B cell (primary cell): ENCODE results near the gene CCDC57. TPM values are rescaled to one million over a fixed set of nuclear protein-coding genes. Genes with fewer than 3 reads are reported as not detected.

ENCODE experiments used
- ATAC-seq: fragments of 200-7000 bp; cut with Tn5 transposase; one replicate; pipeline ENCODE4 v1.10.0; 2021; ENCODE audit warnings: low read depth, mild to moderate bottlenecking, moderate number of reproducible peaks, moderate library complexity
- CTCF ChIA-PET: fragments of 350-600 bp; sonication (Branson Sonifier 250); formaldehyde crosslinking; loops from one replicate; lab custom pipeline; 2021; ENCODE audit warnings: antibody characterized with exemption, inconsistent platforms; lab: Charles Lee
- POLR2A ChIA-PET: fragments of 350-600 bp; sonication (Branson Sonifier 250); formaldehyde crosslinking; loops from one replicate; lab custom pipeline; 2021; ENCODE audit warnings: antibody characterized with exemption; lab: Charles Lee
- DNase-seq: peaks from one replicate; pipeline ENCODE4 v3.0.0; 2013
- H2AFZ ChIP-seq: 2 replicates; pipeline ENCODE4 v1.6.1; 2012; ENCODE audit warnings: mild to moderate bottlenecking, low read depth, low read length; ENCODE audit not compliant: insufficient read depth, poor library complexity, severe bottlenecking
- H3K27ac ChIP-seq, 2 donors: 1 replicate in 1 of 2; 2 replicates in 1 of 2; pipeline ENCODE4 v1.5.1; 2012 to 2013; ENCODE audit warnings: low read length in 2 of 2, mild to moderate bottlenecking in 2 of 2, moderate library complexity in 1 of 2
- H3K27me3 ChIP-seq, 4 experiments: fragments of 200-600 bp in 1 of 4; sonication (generic) in 1 of 4; replicated peaks in 1 of 4; 1 replicate in 2 of 4; 2 replicates in 2 of 4; pipeline versions ENCODE4 v1.6.1 to v1.7.0; 2013 to 2016; ENCODE audit warnings: low read length in 3 of 4, mild to moderate bottlenecking in 2 of 4, mixed read lengths in 1 of 4, moderate library complexity in 1 of 4; ENCODE audit not compliant: insufficient read depth in 4 of 4, control insufficient read depth in 3 of 4; ENCODE audit errors: control extremely low read depth in 1 of 4
- H3K36me3 ChIP-seq, 2 experiments: replicated peaks in 1 of 2; 1 replicate in 1 of 2; 2 replicates in 1 of 2; pipeline versions ENCODE4 v1.6.1 to v1.7.1; 2013; ENCODE audit warnings: low read length in 1 of 2; ENCODE audit not compliant: insufficient read depth in 2 of 2, control insufficient read depth in 1 of 2; ENCODE audit errors: control extremely low read depth in 1 of 2, extremely low read depth in 1 of 2
- H3K4me1 ChIP-seq, 2 donors: fragments of 200-600 bp in 1 of 2; sonication (generic) in 1 of 2; 1 replicate in 1 of 2; 2 replicates in 1 of 2; pipeline versions ENCODE4 v1.5.1 to v1.6.1; 2013 to 2017; ENCODE audit warnings: low read length in 2 of 2; ENCODE audit not compliant: control insufficient read depth in 2 of 2, insufficient read depth in 2 of 2
- H3K4me2 ChIP-seq: replicated peaks from 2 replicates; pipeline ENCODE3; 2012; ENCODE audit warnings: mild to moderate bottlenecking, low read depth, low read length; ENCODE audit not compliant: poor library complexity, severe bottlenecking
- H3K4me3 ChIP-seq, 5 experiments: fragments of 200-600 bp in 1 of 5; sonication (generic) in 1 of 5; 1 replicate in 3 of 5; 2 replicates in 2 of 5; pipeline versions ENCODE4 v1.5.1 to v1.7.0; 2011 to 2016; ENCODE audit warnings: low read length in 4 of 5, mild to moderate bottlenecking in 4 of 5, low read depth in 2 of 5, control low read depth in 1 of 5, moderate library complexity in 1 of 5; ENCODE audit not compliant: insufficient read depth in 1 of 5; ENCODE audit errors: control extremely low read depth in 1 of 5, extremely low read depth in 1 of 5
- H3K79me2 ChIP-seq: fragments of 200-600 bp; sonication (generic); one replicate; pipeline ENCODE4 v1.6.0; 2016; ENCODE audit warnings: low read length; ENCODE audit not compliant: control insufficient read depth, insufficient read depth
- H3K9ac ChIP-seq: fragments of 200-600 bp; sonication (generic); 2 replicates; pipeline ENCODE4 v1.6.1; 2017; ENCODE audit warnings: mild to moderate bottlenecking, low read length, moderate library complexity
- H3K9me3 ChIP-seq, 3 donors: one replicate each; pipeline versions ENCODE4 v1.6.1 to v1.7.1; 2013; ENCODE audit warnings: low read length in 2 of 3; ENCODE audit not compliant: control insufficient read depth in 2 of 3, insufficient read depth in 1 of 3; ENCODE audit errors: control extremely low read depth in 1 of 3
- H4K20me1 ChIP-seq: 2 replicates; pipeline ENCODE4 v1.6.0; 2012; ENCODE audit warnings: mild to moderate bottlenecking, low read length; ENCODE audit not compliant: insufficient read depth, control insufficient read depth, poor library complexity, severe bottlenecking
- H3K27ac Mint-ChIP-seq: one replicate; pipeline ENCODE4 v1.8.0; 2021; ENCODE audit warnings: mixed read lengths
- H3K27me3 Mint-ChIP-seq: one replicate; pipeline ENCODE4 v1.8.0; 2021; ENCODE audit warnings: mixed read lengths
- H3K4me1 Mint-ChIP-seq: one replicate; pipeline ENCODE4 v1.8.0; 2021; ENCODE audit warnings: mixed read lengths
- H3K4me3 Mint-ChIP-seq: one replicate; pipeline ENCODE4 v1.8.0; 2021; ENCODE audit warnings: mixed read lengths
- H3K9me3 Mint-ChIP-seq: one replicate; pipeline ENCODE4 v1.8.0; 2022; ENCODE audit warnings: mixed read lengths; ENCODE audit not compliant: insufficient read depth
- EZH2 ChIP-seq: IDR thresholded peaks from 2 replicates; pipeline ENCODE4 v1.6.1; 2012; ENCODE audit warnings: borderline replicate concordance, low read depth, mild to moderate bottlenecking, moderate library complexity, low read length; ENCODE audit not compliant: insufficient read depth, poor library complexity, severe bottlenecking
- WGBS: methylation state at CpG from one replicate; pipeline ENCODE4 v1.1.5; 2013; ENCODE audit warnings: missing lambda C conversion rate; ENCODE audit not compliant: insufficient coverage; 5-methylcytosine and 5-hydroxymethylcytosine counted together
- intact Hi-C: fragments of 100-400 bp; cut with micrococcal nuclease; formaldehyde crosslinking; loops from one replicate; pipeline ENCODE4 v1.10.0; 2022
- polyA plus RNA-seq: library from polyadenylated mRNA; depleted of rRNA; stranded (reverse); fragments of >200 nt; gene quantifications from 2 replicates; pipeline ENCODE4 v1.2.3, GENCODE V29; 2012
- total RNA-seq, 2 donors: library from RNA; stranded (reverse); fragments of 120-200 nt in 1 of 2; gene quantifications; 1 replicate in 1 of 2; 2 replicates in 1 of 2; pipeline versions ENCODE4 v1.2.3 to v1.2.4, GENCODE V29; 2013 to 2022
- TF ChIP-seq, protein P1 (sequence below): fragments of 200-600 bp; IDR thresholded peaks from one replicate; pipeline ENCODE4 v1.8.0; 2022; ENCODE audit warnings: antibody characterized with exemption, mild to moderate bottlenecking

The CCDC57 gene
- total and polyA plus RNA-seq, 2 donors (not counting 1 experiment from before 2014, with no cell fraction given) = 49.7 to 67.2 TPM

DNA sequence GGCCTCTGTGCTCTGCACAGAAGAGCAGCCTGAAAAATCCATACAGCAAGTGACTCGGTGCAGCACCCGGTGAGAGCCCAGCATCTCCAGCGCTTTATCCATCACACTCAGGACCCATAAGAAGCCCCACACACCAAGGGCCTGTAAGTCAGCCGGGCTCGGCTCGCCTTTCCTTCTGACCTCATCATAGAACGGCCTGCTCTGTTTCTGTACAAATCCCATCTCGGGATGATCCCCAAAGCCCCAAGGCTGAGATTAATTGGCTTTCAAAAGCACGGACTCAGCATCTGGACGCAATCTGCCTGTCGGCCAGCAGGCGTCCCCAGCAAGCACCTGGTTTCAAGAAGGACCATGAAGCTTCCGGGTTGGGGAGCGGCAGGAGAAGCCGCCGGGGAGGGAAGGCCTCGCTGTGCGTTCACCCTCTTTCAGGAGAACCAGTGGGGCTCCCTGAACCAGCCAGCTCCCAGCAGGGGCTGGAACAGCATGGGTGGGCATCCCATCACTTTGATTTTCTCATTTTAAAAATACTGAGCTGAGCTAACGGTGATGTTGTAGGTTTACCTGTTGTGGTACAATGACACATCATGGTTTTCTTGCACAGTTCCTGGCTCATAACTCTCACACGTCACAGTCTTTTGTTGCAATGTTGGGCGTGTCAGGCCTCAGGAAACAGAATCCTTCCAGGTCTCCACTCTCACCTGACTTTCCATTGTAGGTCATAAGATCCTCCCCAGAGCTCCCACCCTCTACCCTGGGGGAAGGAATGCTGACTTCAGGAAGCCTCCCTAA, 6.7 kb downstream of the CCDC57 start:
- Histone ChIP-seq H3K36me3 (no peaks in the 10 kb centered on the region), H4K20me1 (no peaks in the 10 kb centered on the region), H2AFZ (peak overlapping the region; percentile 89), H3K4me1 (peaks cover 10 to 11% of the 10 kb centered on the region in 2 donors), H3K9ac (peak overlapping the region; percentile 37), H3K9me3 (no peaks in the 10 kb centered on the region), H3K27ac (peak overlapping the region; percentile 73), H3K4me3 (peak overlapping the region in 3 of 5 experiments; percentile 3 to 34 (median 21)), H3K27me3 (no peaks in the 10 kb centered on the region), H3K79me2 (peaks cover 3% of the 10 kb centered on the region), H3K4me2 (peak overlapping the region; percentile 76)
- Mint-ChIP-seq H3K27me3 (no peaks in the 10 kb centered on the region), H3K4me3 (peak overlapping the region; percentile 54), H3K9me3 (no peaks in the 10 kb centered on the region), H3K4me1 (peaks cover 19% of the 10 kb centered on the region), H3K27ac (peak overlapping the region; percentile 90)
- TF ChIP-seq, protein P1, sequence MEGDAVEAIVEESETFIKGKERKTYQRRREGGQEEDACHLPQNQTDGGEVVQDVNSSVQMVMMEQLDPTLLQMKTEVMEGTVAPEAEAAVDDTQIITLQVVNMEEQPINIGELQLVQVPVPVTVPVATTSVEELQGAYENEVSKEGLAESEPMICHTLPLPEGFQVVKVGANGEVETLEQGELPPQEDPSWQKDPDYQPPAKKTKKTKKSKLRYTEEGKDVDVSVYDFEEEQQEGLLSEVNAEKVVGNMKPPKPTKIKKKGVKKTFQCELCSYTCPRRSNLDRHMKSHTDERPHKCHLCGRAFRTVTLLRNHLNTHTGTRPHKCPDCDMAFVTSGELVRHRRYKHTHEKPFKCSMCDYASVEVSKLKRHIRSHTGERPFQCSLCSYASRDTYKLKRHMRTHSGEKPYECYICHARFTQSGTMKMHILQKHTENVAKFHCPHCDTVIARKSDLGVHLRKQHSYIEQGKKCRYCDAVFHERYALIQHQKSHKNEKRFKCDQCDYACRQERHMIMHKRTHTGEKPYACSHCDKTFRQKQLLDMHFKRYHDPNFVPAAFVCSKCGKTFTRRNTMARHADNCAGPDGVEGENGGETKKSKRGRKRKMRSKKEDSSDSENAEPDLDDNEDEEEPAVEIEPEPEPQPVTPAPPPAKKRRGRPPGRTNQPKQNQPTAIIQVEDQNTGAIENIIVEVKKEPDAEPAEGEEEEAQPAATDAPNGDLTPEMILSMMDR = peak; percentile 93
- TF ChIP-seq EZH2 = no peak
- WGBS = 19% methylated on average over 20 of the region's 21 CpGs
- intact Hi-C loops = loop anchor here (1.0 to 10.0 kb wide), 3 partner anchors 25 to 209 kb away; partner anchors contain the start of genes HEXD and OGFOD3
- DNase-seq (peak; percentile 89), ATAC-seq (peak; percentile 98)
- ChIA-PET CTCF (interaction anchor here (0.7 to 3.1 kb wide), 26 partner anchors 9 to 288 kb away, joined by 3 to 29 read pairs (median 4); partner anchors contain the start of genes CD7, CSNK1D, DCXR and SLC16A3), POLR2A (interaction anchor here (0.5 to 1.7 kb wide), 10 partner anchors 10 to 336 kb away, joined by 3 to 12 read pairs (median 8); partner anchors contain the start of gene SLC16A3)
